HepG2 (cell line): ENCODE measurements around the gene NT5C. TPM values are rescaled to one million over a fixed set of nuclear protein-coding genes. Genes with fewer than 3 reads are reported as not detected.

Experiments
- ARHGAP35 ChIP-seq: sonication (generic); formaldehyde crosslinking; IDR thresholded peaks from 2 replicates; pipeline ENCODE4 v1.9.0; 2022; ENCODE audit warnings: mild to moderate bottlenecking, inconsistent platforms, moderate library complexity, missing genetic modification reagents, borderline replicate concordance
- ATF7 ChIP-seq, 2 experiments: fragments of 450-650 bp in 1 of 2; sonication (generic) in 1 of 2; formaldehyde crosslinking in 1 of 2; IDR thresholded peaks; 2 replicates each; pipeline versions ENCODE4 v1.4.0 to v1.6.1; 2016 to 2020; ENCODE audit warnings: antibody characterized with exemption in 1 of 2, mild to moderate bottlenecking in 1 of 2, missing genetic modification reagents in 1 of 2
- CEBPG ChIP-seq: IDR thresholded peaks from 2 replicates; pipeline ENCODE4 v1.6.1; 2016
- E2F2 ChIP-seq: sonication (generic); formaldehyde crosslinking; IDR thresholded peaks from 2 replicates; pipeline ENCODE4 v1.4.0; 2020; ENCODE audit warnings: missing genetic modification reagents, borderline replicate concordance
- HDAC2 ChIP-seq: sonication (generic); formaldehyde crosslinking; IDR thresholded peaks from 2 replicates; pipeline ENCODE4 v1.4.0; 2020; ENCODE audit warnings: missing genetic modification reagents
- MEF2D ChIP-seq: sonication (generic); formaldehyde crosslinking; IDR thresholded peaks from 2 replicates; pipeline ENCODE4 v1.5.1; 2020; ENCODE audit warnings: mild to moderate bottlenecking, missing genetic modification reagents
- SNAI1 ChIP-seq: sonication (generic); formaldehyde crosslinking; IDR thresholded peaks from 2 replicates; pipeline ENCODE4 v1.5.0; 2020; ENCODE audit warnings: mild to moderate bottlenecking, missing genetic modification reagents, borderline replicate concordance
- TAF1 ChIP-seq: sonication (generic); formaldehyde crosslinking; IDR thresholded peaks from 2 replicates; pipeline ENCODE4 v1.4.0; 2020; ENCODE audit warnings: missing genetic modification reagents
- TBP ChIP-seq: sonication (generic); formaldehyde crosslinking; IDR thresholded peaks from 2 replicates; pipeline ENCODE4 v1.5.0; 2020; ENCODE audit warnings: missing genetic modification reagents
- ZBTB39 ChIP-seq: sonication (generic); formaldehyde crosslinking; IDR thresholded peaks from 2 replicates; pipeline ENCODE4 v1.5.0; 2020; ENCODE audit warnings: missing genetic modification reagents
- ZBTB4 ChIP-seq: sonication (generic); formaldehyde crosslinking; IDR thresholded peaks from 2 replicates; pipeline ENCODE4 v1.4.0; 2020; ENCODE audit warnings: missing genetic modification reagents, mild to moderate bottlenecking, borderline replicate concordance
- ZNF30 ChIP-seq: sonication (generic); formaldehyde crosslinking; IDR thresholded peaks from 2 replicates; pipeline ENCODE4 v1.5.0; 2020; ENCODE audit warnings: mild to moderate bottlenecking, missing genetic modification reagents
- ZNF343 ChIP-seq: sonication (generic); formaldehyde crosslinking; IDR thresholded peaks from 2 replicates; pipeline ENCODE4 v1.4.0; 2020; ENCODE audit warnings: mild to moderate bottlenecking, missing genetic modification reagents
- ZNF562 ChIP-seq: sonication (generic); formaldehyde crosslinking; IDR thresholded peaks from 2 replicates; pipeline ENCODE4 v1.8.0; 2022; ENCODE audit warnings: missing genetic modification reagents, borderline replicate concordance
- ZNF660 ChIP-seq: sonication (generic); formaldehyde crosslinking; IDR thresholded peaks from 2 replicates; pipeline ENCODE4 v1.5.1; 2020; ENCODE audit warnings: mild to moderate bottlenecking, low read depth, missing genetic modification reagents, borderline replicate concordance
- ZNF724P ChIP-seq: sonication (generic); formaldehyde crosslinking; IDR thresholded peaks from 2 replicates; pipeline ENCODE4 v1.8.0; 2022; ENCODE audit warnings: missing genetic modification reagents, borderline replicate concordance
- ZNF747 ChIP-seq: sonication (generic); formaldehyde crosslinking; IDR thresholded peaks from 2 replicates; pipeline ENCODE4 v1.8.1; 2023; ENCODE audit warnings: missing genetic modification reagents, mild to moderate bottlenecking, borderline replicate concordance
- polyA plus RNA-seq, 8 experiments: library from polyadenylated mRNA; depleted of rRNA in 3 of 8; stranded (reverse) in 7 of 8; unstranded in 1 of 8; fragments of >200 nt; fragmentation: Illumina TruSeq in 4 of 8; extraction: Trizol in 4 of 8; gene quantifications; 2 replicates each; pipeline versions ENCODE4 v1.2.1 to v1.2.3, GENCODE V29; 2011 to 2016; ENCODE audit warnings: low read depth in 4 of 8, missing spikeins in 1 of 8, mixed read lengths in 1 of 8; ENCODE audit not compliant: insufficient read depth in 1 of 8
- total RNA-seq, 5 experiments: library from RNA; depleted of rRNA; stranded (reverse); fragments of >200 nt; fragmentation: Illumina TruSeq; extraction: Trizol; gene quantifications; 2 replicates each; pipeline ENCODE4 v1.2.3, GENCODE V29; 2016; ENCODE audit warnings: low read depth in 1 of 5
- TF ChIP-seq, protein P1 (sequence below): sonication (generic); formaldehyde crosslinking; IDR thresholded peaks from 2 replicates; pipeline ENCODE4 v1.4.0; 2020; ENCODE audit warnings: mild to moderate bottlenecking, missing genetic modification reagents
- TF ChIP-seq, protein P2 (sequence below): IDR thresholded peaks from 2 replicates; pipeline ENCODE4 v1.6.1; 2016; ENCODE audit warnings: low read depth, control low read depth

Gene NT5C
- total and polyA plus RNA-seq, 2 of the 13 experiments (the other 11 are each of a cell fraction or from before 2014, with no cell fraction given) = 42.8 to 48.6 TPM

- TF ChIP-seq, protein P1, sequence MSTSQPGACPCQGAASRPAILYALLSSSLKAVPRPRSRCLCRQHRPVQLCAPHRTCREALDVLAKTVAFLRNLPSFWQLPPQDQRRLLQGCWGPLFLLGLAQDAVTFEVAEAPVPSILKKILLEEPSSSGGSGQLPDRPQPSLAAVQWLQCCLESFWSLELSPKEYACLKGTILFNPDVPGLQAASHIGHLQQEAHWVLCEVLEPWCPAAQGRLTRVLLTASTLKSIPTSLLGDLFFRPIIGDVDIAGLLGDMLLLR (CRISPR knock-in tag) = peak; percentile 82; the same call in 1 of the 2 replicates
- TF ChIP-seq SNAI1 (CRISPR knock-in tag) (no peak), MEF2D (peak; percentile 66; the same call in 1 of the 2 replicates), ZNF562 (CRISPR knock-in tag) (no peak), ARHGAP35 (CRISPR knock-in tag) (no peak), ATF7 (IDR thresholded peaks at IDR 0.05) (no peak), ATF7 (CRISPR knock-in tag; IDR thresholded peaks at IDR 0.05) (no peak; the same call in 1 of the 2 replicates), ZBTB39 (CRISPR knock-in tag) (0 out of 2 replicates have a peak, but pooled peaks have one; percentile 35), HDAC2 (CRISPR knock-in tag) (no peak; the same call in 1 of the 2 replicates), ZNF343 (no peak; the same call in 1 of the 2 replicates), E2F2 (CRISPR knock-in tag) (no peak), TAF1 (CRISPR knock-in tag) (peak; percentile 73), CEBPG (CRISPR knock-in tag) (0 out of 2 replicates have a peak, but pooled peaks have one; percentile 5), ZNF30 (0 out of 2 replicates have a peak, but pooled peaks have one; percentile 52), ZNF747 (CRISPR knock-in tag) (0 out of 2 replicates have a peak, but pooled peaks have one; percentile 66), ZBTB4 (no peak; the same call in 1 of the 2 replicates), ZNF660 (CRISPR knock-in tag) (no peak), ZNF724P (CRISPR knock-in tag) (0 out of 2 replicates have a peak, but pooled peaks have one; percentile 16), TBP (no peak; the same call in 1 of the 2 replicates)
- TF ChIP-seq, protein P2, sequence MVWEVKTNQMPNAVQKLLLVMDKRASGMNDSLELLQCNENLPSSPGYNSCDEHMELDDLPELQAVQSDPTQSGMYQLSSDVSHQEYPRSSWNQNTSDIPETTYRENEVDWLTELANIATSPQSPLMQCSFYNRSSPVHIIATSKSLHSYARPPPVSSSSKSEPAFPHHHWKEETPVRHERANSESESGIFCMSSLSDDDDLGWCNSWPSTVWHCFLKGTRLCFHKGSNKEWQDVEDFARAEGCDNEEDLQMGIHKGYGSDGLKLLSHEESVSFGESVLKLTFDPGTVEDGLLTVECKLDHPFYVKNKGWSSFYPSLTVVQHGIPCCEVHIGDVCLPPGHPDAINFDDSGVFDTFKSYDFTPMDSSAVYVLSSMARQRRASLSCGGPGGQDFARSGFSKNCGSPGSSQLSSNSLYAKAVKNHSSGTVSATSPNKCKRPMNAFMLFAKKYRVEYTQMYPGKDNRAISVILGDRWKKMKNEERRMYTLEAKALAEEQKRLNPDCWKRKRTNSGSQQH (CRISPR knock-in tag) = peak; percentile 37; the same call in 1 of the 2 replicates
These were observed 21.9 kb downstream of the NT5C start, which contains the start of gene ARMC7 (continued) for GRCh38 chr17:75109407-75110233.
